Liver (tissue), 9 donors: ENCODE results near the gene GALNT10. TPM values are rescaled to one million over a fixed set of nuclear protein-coding genes. Genes with fewer than 3 reads are reported as not detected.

Experiments used
- DNase-seq: peaks from one replicate; pipeline ENCODE4 v3.0.0-alpha.2; 2017; ENCODE audit warnings: low spot score
- H3K27ac ChIP-seq, 2 donors: one replicate each; pipeline ENCODE4 v1.7.0; 2013; ENCODE audit warnings: inconsistent platforms in 2 of 2, low read length in 2 of 2, control low read depth in 1 of 2, low read depth in 1 of 2, mild to moderate bottlenecking in 1 of 2
- H3K27me3 ChIP-seq, 4 donors: one replicate each; pipeline versions ENCODE4 v1.6.1 to v1.7.0; 2013; ENCODE audit warnings: low read length in 3 of 4, inconsistent platforms in 1 of 4, mild to moderate bottlenecking in 1 of 4, moderate library complexity in 1 of 4; ENCODE audit not compliant: control insufficient read depth in 4 of 4, insufficient read depth in 4 of 4
- H3K36me3 ChIP-seq, 4 donors: one replicate each; pipeline versions ENCODE4 v1.6.1 to v1.7.0; 2013; ENCODE audit warnings: low read length in 3 of 4, mild to moderate bottlenecking in 3 of 4, low read depth in 1 of 4, moderate library complexity in 1 of 4; ENCODE audit not compliant: control insufficient read depth in 4 of 4, insufficient read depth in 3 of 4
- H3K4me1 ChIP-seq, 4 donors: one replicate each; pipeline versions ENCODE4 v1.6.1 to v1.7.0; 2013; ENCODE audit warnings: low read length in 3 of 4, mild to moderate bottlenecking in 3 of 4, moderate library complexity in 1 of 4; ENCODE audit not compliant: control insufficient read depth in 4 of 4, insufficient read depth in 4 of 4
- H3K4me3 ChIP-seq, 3 donors: one replicate each; pipeline versions ENCODE4 v1.6.1 to v1.7.0; 2013; ENCODE audit warnings: low read length in 3 of 3, control low read depth in 1 of 3, low read depth in 1 of 3, mild to moderate bottlenecking in 1 of 3
- H3K9ac ChIP-seq, 2 donors: one replicate each; pipeline ENCODE4 v1.7.0; 2013; ENCODE audit warnings: low read length in 2 of 2, mild to moderate bottlenecking in 2 of 2, moderate library complexity in 2 of 2, control low read depth in 1 of 2, low read depth in 1 of 2
- H3K9me3 ChIP-seq, 4 donors: one replicate each; pipeline versions ENCODE4 v1.6.1 to v1.7.0; 2013; ENCODE audit warnings: low read length in 3 of 4; ENCODE audit not compliant: control insufficient read depth in 4 of 4
- ATF3 ChIP-seq: IDR thresholded peaks from 2 replicates; pipeline ENCODE4 v1.6.1; 2016; ENCODE audit warnings: antibody characterized with exemption
- FOXA1 ChIP-seq: IDR thresholded peaks from 2 replicates; pipeline ENCODE4 v1.6.1; 2016; ENCODE audit warnings: antibody characterized with exemption
- JUND ChIP-seq, 2 donors: IDR thresholded peaks; 2 replicates each; pipeline ENCODE4 v1.6.1; 2016; ENCODE audit warnings: antibody characterized with exemption in 2 of 2
- RAD21 ChIP-seq, 2 donors: IDR thresholded peaks; 2 replicates each; pipeline ENCODE4 v1.6.1; 2016; ENCODE audit warnings: antibody characterized with exemption in 2 of 2, mild to moderate bottlenecking in 2 of 2
- REST ChIP-seq: IDR thresholded peaks from 2 replicates; pipeline ENCODE4 v1.6.1; 2016; ENCODE audit warnings: antibody characterized with exemption, mild to moderate bottlenecking
- RXRA ChIP-seq, 2 donors: IDR thresholded peaks; 2 replicates each; pipeline ENCODE4 v1.6.1; 2017 to 2018; ENCODE audit warnings: antibody characterized with exemption in 2 of 2, mild to moderate bottlenecking in 1 of 2
- TAF1 ChIP-seq: conservative IDR thresholded peaks from 2 replicates; pipeline ENCODE4 v1.6.1; 2016; ENCODE audit warnings: antibody characterized with exemption, mild to moderate bottlenecking
- YY1 ChIP-seq: IDR thresholded peaks from 2 replicates; pipeline ENCODE4 v1.6.1; 2016; ENCODE audit warnings: antibody characterized with exemption, mild to moderate bottlenecking
- WGBS: extraction: QIAGEN DNeasy Blood & Tissue Kit; methylation state at CpG from one replicate; pipeline ENCODE4 v1.1.7; 2013; 5-methylcytosine and 5-hydroxymethylcytosine counted together
- polyA plus RNA-seq, 2 donors: library from polyadenylated mRNA; stranded (reverse) in 1 of 2; unstranded in 1 of 2; fragments of 200-250 nt in 1 of 2; fragments of >200 nt in 1 of 2; fragmentation: Nextera tagmentation in 1 of 2; extraction: Ambion mirVana in 1 of 2; gene quantifications; one replicate each; pipeline versions ENCODE4 v1.2.1 to v1.2.3, GENCODE V29; 2013 to 2015
- total RNA-seq, 2 donors: library from RNA; depleted of rRNA; stranded (reverse); fragments of >200 nt; gene quantifications; one replicate each; pipeline ENCODE4 v1.2.3, GENCODE V29; 2014
- TF ChIP-seq, protein P1 (sequence below): fragments of 150-350 bp; IDR thresholded peaks from 2 replicates; pipeline ENCODE4 v1.5.1; 2017; ENCODE audit warnings: improper control_type of control experiment, low read depth, low read length; ENCODE audit not compliant: missing input control
- TF ChIP-seq, protein P2 (sequence below): IDR thresholded peaks from 2 replicates; pipeline ENCODE4 v1.6.1; 2016; ENCODE audit warnings: antibody characterized with exemption
- donor health status: healthy.
- donor health status: healthy.
- donor health status: healthy.
- donor health status: healthy.
- donor health status: healthy.

The GALNT10 gene
- total and polyA plus RNA-seq, 4 donors, result 1.1 to 17.8 (median 5.3) TPM

GRCh38 chr5:154356020-154356655 lies 165.6 kb downstream of the GALNT10 start:
- Histone ChIP-seq H3K4me3 (no peak overlapping the region), H3K27me3 (no peaks in the 10 kb centered on the region), H3K9ac (no peak overlapping the region), H3K27ac (no peak overlapping the region), H3K9me3 (no peaks in the 10 kb centered on the region), H3K36me3 (no peaks in the 10 kb centered on the region), H3K4me1 (no peaks in the 10 kb centered on the region)
- WGBS, result 73% methylated on average over 4 of the region's 4 CpGs
- TF ChIP-seq YY1 (no peak), ATF3 (no peak), TAF1 (no peak)
- TF ChIP-seq, protein P1, sequence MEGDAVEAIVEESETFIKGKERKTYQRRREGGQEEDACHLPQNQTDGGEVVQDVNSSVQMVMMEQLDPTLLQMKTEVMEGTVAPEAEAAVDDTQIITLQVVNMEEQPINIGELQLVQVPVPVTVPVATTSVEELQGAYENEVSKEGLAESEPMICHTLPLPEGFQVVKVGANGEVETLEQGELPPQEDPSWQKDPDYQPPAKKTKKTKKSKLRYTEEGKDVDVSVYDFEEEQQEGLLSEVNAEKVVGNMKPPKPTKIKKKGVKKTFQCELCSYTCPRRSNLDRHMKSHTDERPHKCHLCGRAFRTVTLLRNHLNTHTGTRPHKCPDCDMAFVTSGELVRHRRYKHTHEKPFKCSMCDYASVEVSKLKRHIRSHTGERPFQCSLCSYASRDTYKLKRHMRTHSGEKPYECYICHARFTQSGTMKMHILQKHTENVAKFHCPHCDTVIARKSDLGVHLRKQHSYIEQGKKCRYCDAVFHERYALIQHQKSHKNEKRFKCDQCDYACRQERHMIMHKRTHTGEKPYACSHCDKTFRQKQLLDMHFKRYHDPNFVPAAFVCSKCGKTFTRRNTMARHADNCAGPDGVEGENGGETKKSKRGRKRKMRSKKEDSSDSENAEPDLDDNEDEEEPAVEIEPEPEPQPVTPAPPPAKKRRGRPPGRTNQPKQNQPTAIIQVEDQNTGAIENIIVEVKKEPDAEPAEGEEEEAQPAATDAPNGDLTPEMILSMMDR, result no peak
- no peak for DNase-seq

DNA sequence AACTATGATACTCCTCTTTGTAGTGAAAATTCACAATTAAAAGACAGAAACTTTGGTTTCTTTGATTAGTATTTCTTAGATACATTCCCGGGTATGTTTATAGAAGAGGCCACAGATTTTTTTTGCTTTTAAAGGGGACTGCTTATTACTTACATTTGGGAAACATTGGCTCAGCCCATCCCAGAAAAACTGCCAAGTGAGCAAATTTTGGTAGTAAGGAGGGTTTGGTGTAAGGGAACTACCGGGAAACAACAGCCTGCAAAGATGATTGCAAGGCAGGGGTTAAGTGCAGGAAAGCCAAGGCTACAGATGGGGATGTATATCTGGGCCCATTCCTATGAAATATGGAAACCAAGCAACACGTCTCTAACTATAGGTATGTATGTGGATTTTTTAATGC lies 166.4 kb downstream of the GALNT10 start:
- H3K4me1 ChIP-seq, result no peaks in the 10 kb centered on the region
- no peak overlapping the region for H3K4me3 ChIP-seq
- DNase-seq, result no peak
- no peaks in the 10 kb centered on the region for H3K36me3 ChIP-seq
- TF ChIP-seq REST (no peak), JUND (IDR thresholded peaks at IDR 0.05) (no peak), RXRA (IDR thresholded peaks at IDR 0.05) (no peak), FOXA1 (no peak), TAF1 (no peak), RAD21 (IDR thresholded peaks at IDR 0.05) (no peak)
- TF ChIP-seq, protein P2, sequence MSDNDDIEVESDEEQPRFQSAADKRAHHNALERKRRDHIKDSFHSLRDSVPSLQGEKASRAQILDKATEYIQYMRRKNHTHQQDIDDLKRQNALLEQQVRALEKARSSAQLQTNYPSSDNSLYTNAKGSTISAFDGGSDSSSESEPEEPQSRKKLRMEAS, result no peak
- TF ChIP-seq, protein P1, result no peak
- H3K9me3 ChIP-seq, result no peaks in the 10 kb centered on the region
- 93% methylated on average over 3 of the region's 3 CpGs for WGBS
- no peak overlapping the region for H3K27ac ChIP-seq
- H3K9ac ChIP-seq, result no peak overlapping the region
- H3K27me3 ChIP-seq, result no peaks in the 10 kb centered on the region
